ENCODE data around the gene GPC3. TPM values are rescaled to one million over a fixed set of nuclear protein-coding genes. Genes with fewer than 3 reads are reported as not detected.

The GPC3 gene
- total RNA-seq, 2 experiments from 2014 or later: 0.25 to 0.59 TPM

GRCh38 chrX:133864236-133864635, 121.2 kb downstream of the GPC3 start:
- H3K27ac Mint-ChIP-seq: no peak overlapping the region

DNA sequence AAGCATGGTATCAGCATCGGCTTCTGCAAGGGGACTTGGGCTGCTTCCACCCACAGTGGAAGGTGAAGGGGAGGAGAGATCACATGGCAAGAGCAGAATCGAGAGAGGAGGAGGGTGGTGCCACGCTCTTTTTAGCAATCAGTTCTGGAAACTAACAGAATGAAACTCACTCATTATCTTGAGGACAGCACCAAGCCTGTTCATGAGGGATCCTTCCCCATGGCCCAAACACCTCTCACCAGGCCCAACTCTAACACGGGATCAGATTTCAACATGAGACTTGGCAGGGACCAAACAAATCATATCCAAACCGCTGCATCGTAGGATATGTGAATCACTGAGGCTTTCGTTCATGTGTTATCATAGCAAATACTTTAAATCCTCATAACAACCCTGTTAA, 125.5 kb downstream of the GPC3 start:
- Mint-ChIP-seq H3K4me3 (no peak overlapping the region), H3K27ac (no peak overlapping the region), H3K36me3 (ENCODE audit: low read depth) (no peaks in the 10 kb centered on the region), H3K27me3 (no peaks in the 10 kb centered on the region), H3K4me1 (ENCODE audit: low read depth) (no peaks in the 10 kb centered on the region), H3K9me3 (no peaks in the 10 kb centered on the region)
- H3K27ac ChIP-seq (ENCODE audit: low read depth in 1 of 2, low read length in 2 of 2): no peak overlapping the region
- ChIA-PET CTCF (no interaction called here), POLR2A (no interaction called here)
- DNase-seq (no peak), ATAC-seq (ENCODE audit: poor library complexity) (no peak)
- no peak overlapping the region for H3K4me3 ChIP-seq (ENCODE audit: low read length)
- TF ChIP-seq CTCF (IDR thresholded peaks at IDR 0.05): no peak
- no peaks in the 10 kb centered on the region for H3K4me1 ChIP-seq (ENCODE audit: insufficient read depth, low read length)
- H3K27me3 ChIP-seq (ENCODE audit: control insufficient read depth in 1 of 2, insufficient read depth in 2 of 2, low read length in 2 of 2): no peaks in the 10 kb centered on the region
- intact Hi-C loops (cut with DNase I, micrococcal nuclease): no loop called here
- H3K9me3 ChIP-seq (ENCODE audit: control insufficient read depth in 1 of 2, insufficient read depth in 1 of 2, low read length in 2 of 2): no peaks in the 10 kb centered on the region
- no peaks in the 10 kb centered on the region for H3K36me3 ChIP-seq (ENCODE audit: insufficient read depth, low read length)

More at GRCh38 chrX:133864236-133864635, 121.2 kb downstream of the GPC3 start:
- H3K9me3 ChIP-seq (ENCODE audit: control insufficient read depth in 1 of 2, insufficient read depth in 1 of 2, low read length in 2 of 2): no peaks in the 10 kb centered on the region
- no peak for TF ChIP-seq CTCF (IDR thresholded peaks at IDR 0.05)
- H3K27me3 ChIP-seq (ENCODE audit: control insufficient read depth in 1 of 2, insufficient read depth in 2 of 2, low read length in 2 of 2): no peaks in the 10 kb centered on the region
- intact Hi-C loops (cut with DNase I, micrococcal nuclease): no loop called here
- Mint-ChIP-seq H3K36me3 (ENCODE audit: low read depth) (no peaks in the 10 kb centered on the region), H3K4me1 (ENCODE audit: low read depth) (no peaks in the 10 kb centered on the region), H3K9me3 (no peaks in the 10 kb centered on the region), H3K4me3 (no peak overlapping the region), H3K27me3 (no peaks in the 10 kb centered on the region)
- H3K4me1 ChIP-seq (ENCODE audit: insufficient read depth, low read length): no peaks in the 10 kb centered on the region
- DNase-seq (no peak), ATAC-seq (ENCODE audit: poor library complexity) (no peak)
- ChIA-PET CTCF (interaction anchor here (0.7 kb wide), 1 partner anchor 28 kb away, joined by 3 read pairs; no protein-coding TSS in a partner anchor), POLR2A (no interaction called here)
- H3K27ac ChIP-seq (ENCODE audit: low read depth in 1 of 2, low read length in 2 of 2): no peak overlapping the region
- H3K36me3 ChIP-seq (ENCODE audit: insufficient read depth, low read length): no peaks in the 10 kb centered on the region
- no peak overlapping the region for H3K4me3 ChIP-seq (ENCODE audit: low read length)

- Mint-ChIP-seq H3K27ac (no peak overlapping the region), H3K4me1 (ENCODE audit: low read depth) (no peaks in the 10 kb centered on the region), H3K27me3 (no peaks in the 10 kb centered on the region), H3K9me3 (no peaks in the 10 kb centered on the region), H3K36me3 (ENCODE audit: low read depth) (no peaks in the 10 kb centered on the region), H3K4me3 (no peak overlapping the region)
- no peaks in the 10 kb centered on the region for H3K27me3 ChIP-seq (ENCODE audit: control insufficient read depth in 1 of 2, insufficient read depth in 2 of 2, low read length in 2 of 2)
- H3K4me1 ChIP-seq (ENCODE audit: insufficient read depth, low read length): no peaks in the 10 kb centered on the region
- POLR2A ChIA-PET: no interaction called here
- intact Hi-C loops (cut with DNase I, micrococcal nuclease): no loop called here
- H3K36me3 ChIP-seq (ENCODE audit: insufficient read depth, low read length): no peaks in the 10 kb centered on the region
- DNase-seq (no peak), ATAC-seq (ENCODE audit: poor library complexity) (no peak)
- no peak overlapping the region for H3K27ac ChIP-seq (ENCODE audit: low read depth in 1 of 2, low read length in 2 of 2)
- no peak for TF ChIP-seq CTCF (IDR thresholded peaks at IDR 0.05)
- H3K9me3 ChIP-seq (ENCODE audit: control insufficient read depth in 1 of 2, insufficient read depth in 1 of 2, low read length in 2 of 2): no peaks in the 10 kb centered on the region
- no peak overlapping the region for H3K4me3 ChIP-seq (ENCODE audit: low read length)
- CTCF ChIA-PET: no interaction called here
Measured at GRCh38 chrX:133859336-133859735, 126.1 kb downstream of the GPC3 start.

Data from CD4-positive, alpha-beta T cell (primary cell).